ENCODE measurements around the gene FXN. TPM values are rescaled to one million over a fixed set of nuclear protein-coding genes. Genes with fewer than 3 reads are reported as not detected.

Gene FXN
- polyA plus RNA-seq, 3 donors = 16.4 to 20.6 (median 18.1) TPM

DNA sequence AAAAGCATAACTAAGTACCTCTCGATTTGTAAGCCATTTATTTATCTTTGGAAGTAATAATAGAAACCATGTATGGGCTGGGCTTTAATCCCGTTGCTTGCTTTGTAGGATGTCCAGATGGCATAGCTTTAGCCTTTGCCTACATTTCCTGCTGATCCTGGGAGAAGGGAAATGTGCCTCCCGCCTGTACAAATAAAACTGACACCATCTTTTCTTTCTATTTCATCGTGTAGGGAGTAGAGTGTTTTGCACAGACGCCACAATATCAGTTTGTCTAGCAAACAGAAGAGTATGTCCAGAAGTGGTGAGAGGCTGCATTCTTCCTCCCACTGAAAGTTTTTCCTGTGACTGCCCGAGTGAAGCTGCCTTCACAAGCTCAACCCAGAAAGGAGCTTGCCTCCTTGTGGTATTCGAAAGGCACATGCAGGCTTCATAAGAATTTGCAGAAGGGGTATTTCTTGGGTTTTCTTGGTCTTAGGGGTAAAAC is 113.8 kb downstream of the FXN start:
- DNase-seq (ENCODE audit: extremely low read depth in 1 of 11, low read depth in 9 of 11, low spot score in 4 of 11) = peak in 1 of 11 donors; percentile 19

Other genes with a start within 250 kb of the FXN start
- not detected for gene PRKACG, start 21.6 kb upstream of the FXN start, polyA plus RNA-seq (ENCODE audit: insufficient read length in 3 of 3)
- 100 to 1,000 TPM in 2 of 3 donors, 10 to 100 TPM in 1; 75.7 to 109 (median 103) TPM for gene TJP2, start 138.5 kb downstream of the FXN start, polyA plus RNA-seq (ENCODE audit: insufficient read length in 3 of 3)